Activated CD4-positive, alpha-beta memory T cell treated with anti-CD3 and anti-CD28 coated beads for 36 hours (primary cell): ENCODE data around the gene GPN2. TPM values are rescaled to one million over a fixed set of nuclear protein-coding genes. Genes with fewer than 3 reads are reported as not detected.
A peak's percentile ranks its signal among the peaks of the same experiment; 100 is the strongest.
"Not testable (repeated sequence)": the region's sequence is repeated elsewhere in the genome, so short reads cannot be mapped to it uniquely, and the experiment has no call there.

Source experiments
- CTCF ChIA-PET: fragments of 350-600 bp; sonication (Branson Sonifier 250); formaldehyde crosslinking; loops from one replicate; lab custom pipeline; 2021; ENCODE audit warnings: antibody characterized with exemption, inconsistent platforms; lab: Charles Lee
- POLR2A ChIA-PET: fragments of 350-600 bp; sonication (Branson Sonifier 250); formaldehyde crosslinking; loops from one replicate; lab custom pipeline; 2021; ENCODE audit warnings: antibody characterized with exemption; lab: Charles Lee
- DNase-seq: peaks from one replicate; pipeline ENCODE4 v3.0.0-alpha.2; 2020
- H3K27ac Mint-ChIP-seq: one replicate; pipeline ENCODE4 v1.8.0; 2021; ENCODE audit warnings: mixed read lengths
- H3K27me3 Mint-ChIP-seq: one replicate; pipeline ENCODE4 v1.8.0; 2021; ENCODE audit warnings: mixed read lengths
- H3K36me3 Mint-ChIP-seq: one replicate; pipeline ENCODE4 v1.8.0; 2021; ENCODE audit warnings: mixed read lengths
- H3K4me1 Mint-ChIP-seq: one replicate; pipeline ENCODE4 v1.8.0; 2021; ENCODE audit warnings: low read depth, mixed read lengths
- H3K4me3 Mint-ChIP-seq: one replicate; pipeline ENCODE4 v1.8.0; 2021; ENCODE audit warnings: mild to moderate bottlenecking, mixed read lengths
- H3K9me3 Mint-ChIP-seq: one replicate; pipeline ENCODE4 v1.8.0; 2021; ENCODE audit warnings: mixed read lengths
- intact Hi-C: fragments of 100-400 bp; cut with micrococcal nuclease; formaldehyde crosslinking; loops from one replicate; pipeline ENCODE4 v1.15.1; 2023
- total RNA-seq, 2 experiments: library from RNA; stranded (reverse); gene quantifications; one replicate each; pipeline ENCODE4 v1.2.3, GENCODE V29; 2021

Gene GPN2
- total RNA-seq, 2 experiments from 2014 or later: 35.4 to 38.3 TPM

DNA sequence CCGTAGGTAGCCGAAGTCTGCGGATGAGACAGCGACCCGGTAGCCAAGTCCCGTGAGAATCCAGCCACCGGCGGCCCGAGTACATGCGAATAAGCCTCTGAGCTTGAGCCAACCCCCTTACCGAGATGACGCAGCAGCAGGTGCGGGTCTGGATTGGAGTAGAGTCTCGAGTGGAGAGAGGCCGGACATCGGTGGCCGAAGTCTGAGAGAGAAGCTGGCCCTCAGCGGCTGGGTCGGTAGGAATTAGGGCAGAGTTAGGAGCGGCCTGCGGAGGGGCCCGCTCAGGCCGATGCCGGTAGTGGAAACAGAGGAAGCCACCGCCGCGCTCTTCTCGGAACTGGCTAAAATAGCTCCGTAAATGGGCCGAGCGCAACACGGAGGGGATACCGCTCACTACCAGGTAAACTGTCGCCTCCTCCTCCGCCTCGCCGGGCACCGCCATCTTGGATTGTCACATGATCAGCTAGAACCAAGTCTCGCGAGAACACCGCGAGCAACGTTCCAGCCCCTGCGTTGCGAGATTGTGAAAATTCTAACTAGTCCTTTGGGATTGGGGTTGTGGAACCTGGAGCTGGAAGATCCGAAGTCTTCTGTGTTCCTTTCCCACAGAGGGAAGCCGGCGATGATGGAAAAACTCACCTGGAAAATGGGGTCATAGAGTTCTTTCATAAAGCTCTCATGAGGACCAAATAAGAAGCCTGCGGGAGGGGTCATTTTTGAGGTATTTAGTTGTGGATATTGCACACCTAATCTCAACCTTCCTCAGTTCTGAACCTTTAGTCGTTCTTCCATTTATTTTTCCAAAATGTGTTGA, 10.1 kb upstream of the GPN2 start, which contains the start of gene GPATCH3:
GPATCH3 (minus strand) TSS at position 467 of the 814 bp plus-strand sequence; CDS start at position 442, 25 bp downstream.
- CTCF ChIA-PET: interaction anchor here (0.5 to 3.4 kb wide), 9 partner anchors 10 to 1194 kb away, joined by 3 to 15 read pairs (median 3); partner anchors contain the start of genes GPN2, NUDC and SLC9A1
- Mint-ChIP-seq H3K27ac (peak within 1 kb of the TSS; percentile 96), H3K27me3 (no peaks in the 10 kb centered on the region), H3K9me3 (no peaks in the 10 kb centered on the region), H3K4me1 (peaks cover 22% of the 10 kb centered on the region), H3K4me3 (peak within 1 kb of the TSS; percentile 91), H3K36me3 (peaks cover 5% of the 10 kb centered on the region)
- intact Hi-C loops: loop anchor here (2.0 kb wide), 1 partner anchor 21 kb away; the partner anchor contains the start of gene NUDC
- peak; percentile 92 for DNase-seq
- POLR2A ChIA-PET: interaction anchor here (0.6 to 3.8 kb wide), 10 partner anchors 9 to 358 kb away, joined by 3 to 33 read pairs (median 6); partner anchors contain the start of genes GPN2 and NUDC

DNA sequence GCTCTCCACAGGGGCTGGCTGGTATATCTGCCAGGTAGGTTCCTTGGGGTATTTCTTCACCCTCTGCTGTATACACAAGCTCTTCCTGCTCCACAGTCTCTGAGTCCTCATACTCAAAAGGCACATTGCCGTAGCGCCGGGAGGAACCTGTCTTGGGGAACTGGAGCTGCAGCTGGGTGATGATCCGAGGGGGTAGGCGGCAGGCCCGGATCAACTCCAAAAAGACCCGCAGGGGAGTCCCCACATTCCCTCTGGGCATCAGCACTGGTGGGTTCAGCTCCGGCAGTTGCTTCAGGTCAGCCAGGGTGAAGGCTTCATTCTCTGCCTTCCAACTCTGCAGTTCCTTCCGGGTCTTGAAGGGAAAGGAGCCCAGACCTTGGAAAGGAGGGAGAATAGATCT, 7.3 kb upstream of the GPN2 start:
- Mint-ChIP-seq H3K27me3 (no peaks in the 10 kb centered on the region), H3K4me3 (no peak overlapping the region), H3K36me3 (peaks cover 14% of the 10 kb centered on the region), H3K4me1 (peaks cover 25% of the 10 kb centered on the region), H3K9me3 (no peaks in the 10 kb centered on the region), H3K27ac (no peak overlapping the region)
- ChIA-PET CTCF (interaction anchor here (0.9 to 1.1 kb wide), 2 partner anchors 10 to 293 kb away, joined by 3 read pairs; no protein-coding TSS in a partner anchor), POLR2A (no interaction called here)
- DNase-seq: no peak
- intact Hi-C loops: no loop called here

DNA sequence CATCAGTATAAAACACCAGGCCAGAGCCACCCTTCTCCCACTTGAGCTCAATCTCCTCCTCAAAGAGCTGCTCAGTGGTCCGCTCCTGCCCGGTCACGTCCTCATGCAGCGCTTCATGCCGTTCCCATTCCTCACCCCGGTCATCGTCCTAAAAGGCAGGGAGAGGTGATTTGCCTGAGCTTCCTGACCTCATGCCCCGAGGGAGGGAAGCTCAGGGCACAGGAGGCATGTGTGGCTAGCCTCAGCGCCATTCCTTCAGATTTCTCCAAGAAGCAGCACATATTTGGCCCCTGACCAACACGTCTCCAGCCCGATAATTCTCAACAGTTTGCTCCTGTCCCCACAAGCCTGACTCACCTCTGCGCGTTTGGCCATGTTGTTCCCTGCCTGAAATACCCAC, 4.2 kb upstream of the GPN2 start:
- Mint-ChIP-seq H3K4me3 (no peak overlapping the region), H3K27ac (no peak overlapping the region), H3K4me1 (peaks cover 26% of the 10 kb centered on the region), H3K9me3 (no peaks in the 10 kb centered on the region), H3K36me3 (peaks cover 17% of the 10 kb centered on the region), H3K27me3 (no peaks in the 10 kb centered on the region)
- ChIA-PET CTCF (interaction anchor here (1.4 kb wide), 1 partner anchor 292 kb away, joined by 3 read pairs; no protein-coding TSS in a partner anchor), POLR2A (no interaction called here)
- no peak for DNase-seq
- intact Hi-C loops: no loop called here

DNA sequence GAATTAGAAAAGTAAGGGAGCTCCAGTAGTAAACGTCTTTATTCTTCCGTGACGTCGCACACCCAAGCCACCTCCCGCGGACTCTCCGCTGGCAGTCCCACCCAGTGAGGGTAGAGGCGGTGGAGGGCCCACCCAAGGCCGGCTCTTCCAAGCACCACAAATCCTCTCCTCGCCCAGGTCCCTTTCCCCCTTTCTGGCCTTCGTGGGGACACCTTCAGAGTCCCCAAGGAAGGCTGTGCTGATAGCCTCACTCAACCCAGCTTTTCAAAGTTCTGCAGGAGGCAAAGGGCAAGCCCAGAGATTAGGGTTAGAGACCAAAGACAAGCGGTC, 349 bp upstream of the GPN2 start:
- peak overlapping the region; percentile 85 for H3K27ac Mint-ChIP-seq
- H3K4me3 Mint-ChIP-seq: peak overlapping the region; percentile 90
- no peaks in the 10 kb centered on the region for H3K9me3 Mint-ChIP-seq
- DNase-seq: no peak
- H3K4me1 Mint-ChIP-seq: peaks cover 35% of the 10 kb centered on the region
- peaks cover 32% of the 10 kb centered on the region for H3K36me3 Mint-ChIP-seq
- ChIA-PET POLR2A (interaction anchor here (0.6 to 2.8 kb wide), 6 partner anchors 9 to 197 kb away, joined by 3 to 33 read pairs (median 4); partner anchors contain the start of gene GPATCH3), CTCF (interaction anchor here (0.6 to 1.9 kb wide), 10 partner anchors 10 to 352 kb away, joined by 3 to 15 read pairs (median 4); partner anchors contain the start of gene GPATCH3)
- intact Hi-C loops: no loop called here
- no peaks in the 10 kb centered on the region for H3K27me3 Mint-ChIP-seq

DNA sequence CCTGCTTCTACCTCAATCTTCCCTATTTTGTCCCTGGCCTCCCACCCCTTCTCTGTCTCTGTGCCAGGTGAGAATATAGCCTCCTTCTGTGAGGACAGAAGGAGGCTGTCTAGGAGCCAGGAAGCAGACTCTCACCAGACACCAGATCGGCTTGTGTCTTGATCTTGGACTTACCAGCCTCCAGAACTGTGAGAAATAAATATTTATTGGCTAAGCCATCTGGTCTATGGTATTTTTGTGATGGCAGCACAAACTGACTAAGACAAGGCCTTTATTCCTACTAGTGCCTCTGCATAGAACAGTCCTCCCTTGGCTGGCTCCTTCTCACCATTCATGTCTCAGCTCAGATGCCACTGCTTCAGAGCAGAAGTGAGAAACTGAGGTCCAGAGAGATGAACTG, 1.9 kb downstream of the GPN2 start:
- intact Hi-C loops: no loop called here

DNA sequence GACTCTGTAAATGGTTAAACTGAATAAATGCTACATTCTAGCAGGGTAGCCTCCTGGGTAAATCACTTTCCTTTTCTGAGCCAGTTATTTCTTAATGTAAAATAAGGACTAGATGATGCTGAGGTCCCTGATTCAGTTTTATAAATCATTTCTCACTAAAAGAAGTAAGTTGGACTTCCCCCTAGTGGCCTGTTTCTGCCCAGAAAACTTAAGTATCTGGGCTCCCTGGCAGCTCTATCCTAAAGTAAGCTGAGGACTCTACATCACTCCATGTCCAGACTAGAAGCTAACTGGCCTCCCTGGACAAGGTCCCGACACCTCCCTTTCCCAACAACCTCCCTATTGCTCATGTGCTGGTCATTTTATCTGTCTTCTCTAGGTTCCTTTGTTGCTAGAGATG, 3.0 kb downstream of the GPN2 start:
- intact Hi-C loops: no loop called here
- Mint-ChIP-seq H3K27me3 (no peaks in the 10 kb centered on the region), H3K9me3 (no peaks in the 10 kb centered on the region), H3K4me3 (no peak overlapping the region), H3K27ac (no peak overlapping the region), H3K4me1 (peaks cover 34% of the 10 kb centered on the region), H3K36me3 (peaks cover 50% of the 10 kb centered on the region)
- POLR2A ChIA-PET: interaction anchor here (0.6 to 1.1 kb wide), 3 partner anchors 22 to 785 kb away, joined by 3 to 4 read pairs (median 4); no protein-coding TSS in a partner anchor
- DNase-seq: no peak
- CTCF ChIA-PET: interaction anchor here (0.7 to 1.8 kb wide), 15 partner anchors 8 to 285 kb away, joined by 3 to 10 read pairs (median 4); partner anchors contain the start of genes GPATCH3 and NUDC

More for the DNA sequence above, 1.9 kb downstream of the GPN2 start:
- H3K27me3 Mint-ChIP-seq: no peaks in the 10 kb centered on the region
- peaks cover 44% of the 10 kb centered on the region for H3K36me3 Mint-ChIP-seq
- peak overlapping the region; percentile 85 for H3K27ac Mint-ChIP-seq
- peaks cover 34% of the 10 kb centered on the region for H3K4me1 Mint-ChIP-seq
- CTCF ChIA-PET: interaction anchor here (0.9 to 1.8 kb wide), 6 partner anchors 9 to 445 kb away, joined by 3 to 7 read pairs (median 4); partner anchors contain the start of gene GPATCH3
- POLR2A ChIA-PET: interaction anchor here (0.7 to 2.8 kb wide), 3 partner anchors 23 to 388 kb away, joined by 3 to 28 read pairs (median 5); no protein-coding TSS in a partner anchor
- H3K9me3 Mint-ChIP-seq: no peaks in the 10 kb centered on the region
- peak overlapping the region; percentile 90 for H3K4me3 Mint-ChIP-seq
- DNase-seq: no peak

DNA sequence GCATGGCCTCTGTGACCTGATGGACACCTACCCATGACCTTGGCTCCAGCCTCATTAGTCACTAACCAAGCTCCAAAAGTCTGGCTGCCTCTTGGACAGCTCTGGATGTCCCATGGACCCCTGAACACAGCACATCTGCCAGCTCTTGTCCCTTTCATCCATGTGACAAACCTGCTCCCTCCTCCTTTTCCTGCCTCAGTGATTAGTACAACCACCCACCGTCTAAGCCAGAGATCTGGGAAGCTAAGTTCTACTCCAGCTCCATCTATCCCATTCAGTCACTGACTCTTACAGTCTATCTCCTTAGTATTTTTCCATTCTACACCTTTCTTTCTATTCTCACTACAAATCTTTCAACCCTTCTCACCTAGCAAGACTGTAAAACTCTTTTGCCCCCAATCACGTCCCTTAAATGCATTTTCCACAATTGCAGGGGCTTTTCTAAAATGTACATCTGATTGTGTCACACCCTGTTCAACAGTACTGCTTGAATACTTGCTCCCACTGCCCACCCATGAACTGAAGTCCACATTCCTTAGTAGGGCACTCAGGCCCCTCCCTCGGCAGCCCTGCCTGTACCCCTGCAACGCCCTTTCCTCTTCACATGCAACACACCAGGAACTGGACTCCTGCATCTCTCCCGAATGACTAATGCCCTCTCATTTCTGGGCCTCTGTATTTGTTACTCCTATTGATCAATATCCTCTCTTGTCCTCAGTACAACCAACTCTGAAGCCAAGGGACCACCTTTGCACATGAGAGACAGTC, 7.2 kb downstream of the GPN2 start:
- H3K9me3 Mint-ChIP-seq: no peaks in the 10 kb centered on the region
- H3K4me3 Mint-ChIP-seq: no peak overlapping the region
- ChIA-PET POLR2A (no interaction called here), CTCF (interaction anchor here (0.7 to 1.4 kb wide), 2 partner anchors 279 to 281 kb away, joined by 3 read pairs; no protein-coding TSS in a partner anchor)
- no peak overlapping the region for H3K27ac Mint-ChIP-seq
- H3K4me1 Mint-ChIP-seq: peaks cover 7% of the 10 kb centered on the region
- intact Hi-C loops: no loop called here
- H3K27me3 Mint-ChIP-seq: no peaks in the 10 kb centered on the region
- peaks cover 43% of the 10 kb centered on the region for H3K36me3 Mint-ChIP-seq
- DNase-seq: no peak

DNA sequence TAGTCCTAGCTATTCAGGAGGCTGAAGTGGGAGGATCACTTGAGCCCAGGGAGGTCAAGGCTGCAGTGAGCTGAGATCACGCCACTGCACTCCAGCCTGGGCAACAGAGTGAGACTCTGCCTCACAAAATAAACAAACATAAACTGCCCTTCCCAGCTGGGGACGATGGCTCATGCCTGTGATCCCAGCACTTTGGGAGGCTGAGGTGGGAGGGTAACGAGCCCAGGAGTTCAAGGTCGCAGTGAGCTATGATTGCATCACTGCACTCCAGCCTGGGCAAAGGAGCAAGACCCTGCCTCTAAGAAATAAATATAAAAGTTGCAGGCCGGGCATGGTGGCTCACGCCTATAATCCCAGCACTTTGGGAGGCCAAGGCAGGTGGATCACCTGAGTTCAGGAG, 8.5 kb downstream of the GPN2 start:
- H3K4me1 Mint-ChIP-seq, H3K4me3 Mint-ChIP-seq, H3K9me3 Mint-ChIP-seq, intact Hi-C loops, H3K27me3 Mint-ChIP-seq, H3K27ac Mint-ChIP-seq, DNase-seq: not testable (repeated sequence)
- ChIA-PET POLR2A (interaction anchor here (0.9 kb wide), 1 partner anchor 8 kb away, joined by 3 read pairs; the partner anchor contains the start of gene GPN2), CTCF (interaction anchor here (0.9 to 5.0 kb wide), 6 partner anchors 10 to 279 kb away, joined by 3 to 28 read pairs (median 4); no protein-coding TSS in a partner anchor)
- H3K36me3 Mint-ChIP-seq: peaks cover 37% of the 10 kb centered on the region

DNA sequence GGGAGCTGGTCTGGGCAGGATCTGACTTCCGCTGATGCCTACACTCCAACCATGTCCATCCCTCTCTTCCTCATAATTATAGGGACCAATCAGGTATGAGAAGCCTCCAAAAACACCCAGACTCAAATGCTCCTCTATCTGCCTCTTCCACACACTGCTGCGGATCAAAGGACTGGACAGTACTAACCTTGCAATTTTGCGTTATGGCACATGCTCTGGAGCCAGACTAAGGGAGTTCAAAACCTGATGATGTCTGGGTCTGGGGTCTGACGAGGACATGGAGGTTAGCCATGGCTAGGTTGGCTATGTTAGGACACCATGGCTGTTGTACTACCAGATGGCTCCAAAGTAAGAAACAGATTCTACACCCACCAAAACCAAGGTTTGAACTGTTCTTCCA, 10.3 kb downstream of the GPN2 start:
- intact Hi-C loops: loop anchor here (2.0 kb wide), 3 partner anchors 69 to 277 kb away; no protein-coding TSS in a partner anchor
- H3K9me3 Mint-ChIP-seq: no peaks in the 10 kb centered on the region
- ChIA-PET POLR2A (interaction anchor here (0.6 kb wide), 1 partner anchor 15 kb away, joined by 3 read pairs; no protein-coding TSS in a partner anchor), CTCF (interaction anchor here (1.2 to 5.0 kb wide), 5 partner anchors 10 to 278 kb away, joined by 6 to 29 read pairs (median 16); partner anchors contain the start of gene GPN2)
- no peak overlapping the region for H3K4me3 Mint-ChIP-seq
- no peak overlapping the region for H3K27ac Mint-ChIP-seq
- DNase-seq: no peak
- H3K36me3 Mint-ChIP-seq: peaks cover 28% of the 10 kb centered on the region
- H3K27me3 Mint-ChIP-seq: no peaks in the 10 kb centered on the region
- no peaks in the 10 kb centered on the region for H3K4me1 Mint-ChIP-seq

DNA sequence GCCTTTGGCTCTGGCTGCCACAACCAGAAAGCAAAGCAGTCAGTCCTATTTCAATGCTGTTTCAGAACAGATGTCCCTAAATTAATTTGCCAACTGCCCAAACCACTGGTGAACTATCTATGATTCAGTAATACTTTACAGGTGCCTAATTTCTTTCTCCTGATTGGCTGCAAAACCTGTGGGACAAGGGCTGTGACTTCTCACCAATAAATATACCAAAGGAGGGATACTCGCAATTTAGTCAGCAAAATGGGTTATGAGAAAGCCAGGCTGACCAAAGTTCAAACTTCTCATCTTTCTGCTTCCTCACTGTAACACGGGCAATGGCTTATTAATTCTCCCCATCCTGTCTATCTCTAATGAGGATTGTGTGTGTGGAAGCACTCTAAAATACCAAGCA, 12.8 kb downstream of the GPN2 start:
- intact Hi-C loops: no loop called here

DNA sequence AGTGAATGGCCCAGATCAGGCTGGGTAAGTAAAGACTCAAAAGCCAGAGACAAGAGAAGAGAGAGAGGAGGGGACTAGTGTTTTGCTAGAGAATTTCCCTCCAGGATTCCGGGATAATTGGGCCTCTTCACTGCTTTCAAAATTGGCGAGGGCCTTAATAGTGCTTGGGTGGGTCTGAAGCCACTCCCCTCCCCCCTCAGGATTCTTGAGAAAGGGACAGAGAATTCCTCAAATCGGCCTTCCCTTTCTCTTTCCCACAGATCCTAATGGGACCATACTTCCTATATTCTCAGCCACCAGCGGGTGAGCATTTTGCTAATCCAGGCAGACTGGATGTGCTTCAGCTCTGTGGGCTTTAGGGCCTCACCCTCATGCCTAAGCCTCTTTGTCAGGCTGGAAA, 15.2 kb downstream of the GPN2 start:
- no peak overlapping the region for H3K4me3 Mint-ChIP-seq
- POLR2A ChIA-PET: interaction anchor here (1.0 kb wide), 1 partner anchor 10 kb away, joined by 3 read pairs; no protein-coding TSS in a partner anchor
- H3K27ac Mint-ChIP-seq: no peak overlapping the region
- CTCF ChIA-PET: no interaction called here
- DNase-seq: no peak
- no peaks in the 10 kb centered on the region for H3K4me1 Mint-ChIP-seq
- peaks cover 3% of the 10 kb centered on the region for H3K36me3 Mint-ChIP-seq
- H3K27me3 Mint-ChIP-seq: no peaks in the 10 kb centered on the region
- intact Hi-C loops: no loop called here
- H3K9me3 Mint-ChIP-seq: no peaks in the 10 kb centered on the region

More for the DNA sequence above, 12.8 kb downstream of the GPN2 start:
- H3K27me3 Mint-ChIP-seq: no peaks in the 10 kb centered on the region
- no peak overlapping the region for H3K4me3 Mint-ChIP-seq
- CTCF ChIA-PET: interaction anchor here (0.7 to 5.0 kb wide), 9 partner anchors 10 to 88 kb away, joined by 3 to 29 read pairs (median 4); partner anchors contain the start of gene GPATCH3
- H3K4me1 Mint-ChIP-seq: no peaks in the 10 kb centered on the region
- peaks cover 7% of the 10 kb centered on the region for H3K36me3 Mint-ChIP-seq
- POLR2A ChIA-PET: no interaction called here
- no peak overlapping the region for H3K27ac Mint-ChIP-seq
- H3K9me3 Mint-ChIP-seq: no peaks in the 10 kb centered on the region
- no peak for DNase-seq
